Left lung (tissue), 10 donors: ENCODE data around the gene PREX1. TPM values are rescaled to one million over a fixed set of nuclear protein-coding genes. Genes with fewer than 3 reads are reported as not detected.

ENCODE experiments used
- ATAC-seq: fragments of 200-7000 bp; cut with Tn5 transposase; one replicate; pipeline ENCODE4 v1.9.1; 2020; ENCODE audit warnings: moderate library complexity
- DNase-seq, 4 donors: peaks; one replicate each; pipeline ENCODE4 v3.0.0-alpha.2; 2013 to 2020
- H3K27ac ChIP-seq, 2 donors: fragments of 200-600 bp; sonication (generic) in 1 of 2; one replicate each; pipeline versions ENCODE4 v1.5.0 to v1.8.0; 2020 to 2021
- H3K27me3 ChIP-seq, 2 donors: fragments of 200-600 bp; sonication (generic) in 1 of 2; one replicate each; pipeline versions ENCODE4 v1.5.0 to v1.8.0; 2020 to 2021
- H3K36me3 ChIP-seq, 2 donors: fragments of 200-600 bp; sonication (generic) in 1 of 2; one replicate each; pipeline versions ENCODE4 v1.5.0 to v1.8.0; 2020 to 2021
- H3K4me1 ChIP-seq, 2 donors: fragments of 200-600 bp; one replicate each; pipeline ENCODE4 v1.8.0; 2021
- H3K4me3 ChIP-seq, 2 donors: fragments of 200-600 bp; sonication (generic) in 1 of 2; one replicate each; pipeline versions ENCODE4 v1.5.0 to v1.8.0; 2020 to 2021; ENCODE audit warnings: mild to moderate bottlenecking in 1 of 2
- H3K9me3 ChIP-seq, 2 donors: fragments of 200-600 bp; sonication (generic) in 1 of 2; one replicate each; pipeline versions ENCODE4 v1.5.0 to v1.8.0; 2020 to 2021
- intact Hi-C, 2 donors: fragments of 100-400 bp; cut with DNase I; formaldehyde crosslinking; loops; one replicate each; pipeline versions ENCODE4 v1.11.2 to v1.14.2; 2022
- polyA plus RNA-seq, 6 donors: library from polyadenylated mRNA; unstranded; fragments of 120-200 nt; gene quantifications; one replicate each; pipeline ENCODE4 v1.2.1, GENCODE V29; 2013; ENCODE audit not compliant: insufficient read length in 6 of 6
- total RNA-seq, 2 donors: library from RNA; stranded (reverse); fragmentation: NEBNext Ultra II Directional; extraction: Animal tissue kit (Norgen Biotek cat#: 25700); gene quantifications; one replicate each; pipeline ENCODE4 v1.2.1, GENCODE V29; 2021
- TF ChIP-seq, protein P1 (sequence below), 2 donors: fragments of 200-600 bp; sonication (generic) in 1 of 2; IDR thresholded peaks; one replicate each; pipeline versions ENCODE4 v1.5.0 to v1.8.0; 2021; ENCODE audit warnings: antibody characterized with exemption in 2 of 2
- donor health status: DM: no; HTN: yes; CAD: no.
- donor health status: DM: no; HTN: no; CAD: no.

The PREX1 gene
- total and polyA plus RNA-seq, 8 donors = 20.3 to 111 (median 26.1) TPM

GRCh38 chr20:48799328-48800105 is 28.3 kb downstream of the PREX1 start:
- Histone ChIP-seq H3K9me3 (no peaks in the 10 kb centered on the region), H3K4me3 (no peak overlapping the region), H3K36me3 (peaks cover 0 to 2% of the 10 kb centered on the region in 2 donors), H3K27ac (no peak overlapping the region), H3K4me1 (peaks cover 0 to 92% of the 10 kb centered on the region in 2 donors), H3K27me3 (peaks cover 0 to 65% of the 10 kb centered on the region in 2 donors)
- ATAC-seq (no peak), DNase-seq (no peak)
- TF ChIP-seq, protein P1, sequence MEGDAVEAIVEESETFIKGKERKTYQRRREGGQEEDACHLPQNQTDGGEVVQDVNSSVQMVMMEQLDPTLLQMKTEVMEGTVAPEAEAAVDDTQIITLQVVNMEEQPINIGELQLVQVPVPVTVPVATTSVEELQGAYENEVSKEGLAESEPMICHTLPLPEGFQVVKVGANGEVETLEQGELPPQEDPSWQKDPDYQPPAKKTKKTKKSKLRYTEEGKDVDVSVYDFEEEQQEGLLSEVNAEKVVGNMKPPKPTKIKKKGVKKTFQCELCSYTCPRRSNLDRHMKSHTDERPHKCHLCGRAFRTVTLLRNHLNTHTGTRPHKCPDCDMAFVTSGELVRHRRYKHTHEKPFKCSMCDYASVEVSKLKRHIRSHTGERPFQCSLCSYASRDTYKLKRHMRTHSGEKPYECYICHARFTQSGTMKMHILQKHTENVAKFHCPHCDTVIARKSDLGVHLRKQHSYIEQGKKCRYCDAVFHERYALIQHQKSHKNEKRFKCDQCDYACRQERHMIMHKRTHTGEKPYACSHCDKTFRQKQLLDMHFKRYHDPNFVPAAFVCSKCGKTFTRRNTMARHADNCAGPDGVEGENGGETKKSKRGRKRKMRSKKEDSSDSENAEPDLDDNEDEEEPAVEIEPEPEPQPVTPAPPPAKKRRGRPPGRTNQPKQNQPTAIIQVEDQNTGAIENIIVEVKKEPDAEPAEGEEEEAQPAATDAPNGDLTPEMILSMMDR (IDR thresholded peaks at IDR 0.05) = no peak
- intact Hi-C loops = no loop called here

DNA sequence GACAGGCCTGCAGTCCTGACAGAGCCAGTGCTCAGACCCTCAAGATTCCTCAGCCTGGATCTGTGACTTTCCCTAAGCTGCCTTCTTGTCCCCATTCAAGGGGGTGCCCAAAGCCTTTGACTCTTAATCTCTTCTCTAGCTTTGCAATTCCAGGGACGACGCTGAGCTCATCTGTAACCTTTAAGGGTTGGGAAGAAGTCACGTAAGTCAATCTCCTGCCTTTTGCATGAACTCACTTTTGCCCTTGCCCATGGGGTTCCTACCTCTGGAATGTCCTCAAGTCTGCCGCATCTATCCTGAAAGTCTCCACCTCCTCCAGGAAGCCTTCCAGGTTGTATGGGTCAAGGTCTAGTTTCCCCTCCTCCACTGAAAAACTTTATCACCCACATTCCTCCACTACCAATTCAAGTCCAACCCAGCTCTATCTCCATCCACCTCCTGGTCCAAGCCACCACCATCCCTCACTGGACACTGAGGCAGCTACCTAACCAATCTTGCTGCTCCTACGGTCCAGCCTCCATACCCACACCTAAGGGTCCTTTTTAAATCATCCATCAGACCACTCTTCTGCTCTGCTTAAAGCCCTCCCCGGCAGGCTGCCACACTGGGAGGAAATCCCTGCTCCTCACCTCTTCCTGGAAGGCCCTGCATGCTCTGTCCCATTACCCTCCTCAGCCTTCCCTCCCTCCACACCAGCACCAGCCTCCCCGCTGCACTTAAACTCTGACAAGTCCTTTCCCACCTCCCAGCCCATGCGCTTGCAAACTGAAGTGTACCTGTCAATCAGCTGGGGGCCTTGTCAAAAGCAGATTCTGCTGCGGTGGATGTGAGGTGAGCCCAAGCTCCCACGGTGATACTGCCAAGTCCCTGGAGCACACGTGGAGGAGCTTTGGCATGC is 29.7 kb downstream of the PREX1 start:
- TF ChIP-seq, protein P1 (IDR thresholded peaks at IDR 0.05) = no peak
- ATAC-seq (no peak), DNase-seq (no peak)
- no peaks in the 10 kb centered on the region for H3K9me3 ChIP-seq
- H3K27ac ChIP-seq = peak overlapping the region in 1 of 2 donors; percentile 62
- intact Hi-C loops = no loop called here
- H3K36me3 ChIP-seq = no peaks in the 10 kb centered on the region
- peaks cover 0 to 54% of the 10 kb centered on the region in 2 donors for H3K27me3 ChIP-seq
- no peak overlapping the region for H3K4me3 ChIP-seq
- peaks cover 0 to 89% of the 10 kb centered on the region in 2 donors for H3K4me1 ChIP-seq

GRCh38 chr20:48797275-48797825 is 30.4 kb downstream of the PREX1 start:
- TF ChIP-seq, protein P1 (IDR thresholded peaks at IDR 0.05) = no peak
- Histone ChIP-seq H3K9me3 (no peaks in the 10 kb centered on the region), H3K4me1 (peaks cover 0 to 86% of the 10 kb centered on the region in 2 donors), H3K27ac (peak overlapping the region in 1 of 2 donors; percentile 62), H3K27me3 (peaks cover 0 to 48% of the 10 kb centered on the region in 2 donors), H3K36me3 (no peaks in the 10 kb centered on the region), H3K4me3 (no peak overlapping the region)
- intact Hi-C loops = no loop called here
- ATAC-seq = peak; percentile 70
- DNase-seq = peak in 2 of 4 donors; percentile 58 to 83

- Histone ChIP-seq H3K4me1 (peaks cover 13 to 88% of the 10 kb centered on the region in 2 donors), H3K36me3 (no peaks in the 10 kb centered on the region), H3K4me3 (no peak overlapping the region), H3K27ac (peak overlapping the region in 1 of 2 donors; percentile 5), H3K9me3 (no peaks in the 10 kb centered on the region), H3K27me3 (peaks cover 0 to 43% of the 10 kb centered on the region in 2 donors)
- intact Hi-C loops = no loop called here
- no peak for DNase-seq
- ATAC-seq = no peak
- TF ChIP-seq, protein P1 (IDR thresholded peaks at IDR 0.05) = no peak
Observed at GRCh38 chr20:48795732-48796131, 32.1 kb downstream of the PREX1 start.
